HG02678 (cell line): Measurements from ENCODE around the gene INTS6L.
"Not testable (repeated sequence)": the region's sequence is repeated elsewhere in the genome, so short reads cannot be mapped to it uniquely, and the experiment has no call there.

Experiments
- ATAC-seq: cut with Tn5 transposase; IDR thresholded peaks from one replicate; pipeline ENCODE4 v1.9.1; 2021; ENCODE audit warnings: mild to moderate bottlenecking, moderate library complexity; ENCODE audit not compliant: unreplicated experiment

The INTS6L gene

GRCh38 chrX:135522878-135523693 lies 2.6 kb downstream of the INTS6L start:
- no peak for ATAC-seq

GRCh38 chrX:135528254-135528653 lies 7.8 kb downstream of the INTS6L start:
- no peak for ATAC-seq

- ATAC-seq, result no peak
Measured at GRCh38 chrX:135528756-135529155, 8.3 kb downstream of the INTS6L start.

- no peak for ATAC-seq
Measured at GRCh38 chrX:135530097-135530496, 9.6 kb downstream of the INTS6L start.

GRCh38 chrX:135531813-135532212 lies 11.4 kb downstream of the INTS6L start:
- no peak for ATAC-seq

- ATAC-seq, result no peak
Measured at GRCh38 chrX:135535077-135535940, 14.8 kb downstream of the INTS6L start.

- ATAC-seq, result no peak
Measured at GRCh38 chrX:135536877-135537276, 16.4 kb downstream of the INTS6L start.

- no peak for ATAC-seq
Measured at GRCh38 chrX:135541351-135541750, 20.9 kb downstream of the INTS6L start.

GRCh38 chrX:135543172-135543571 lies 22.7 kb downstream of the INTS6L start:
- ATAC-seq, result no peak

- ATAC-seq, result no peak
Measured at GRCh38 chrX:135543924-135544323, 23.5 kb downstream of the INTS6L start.

- peak; percentile 71 for ATAC-seq
Measured at GRCh38 chrX:135544338-135544948, 24.0 kb downstream of the INTS6L start.

- no peak for ATAC-seq
Measured at GRCh38 chrX:135547767-135548166, 27.3 kb downstream of the INTS6L start.

- ATAC-seq, result no peak
Measured at GRCh38 chrX:135549519-135549918, 29.1 kb downstream of the INTS6L start.

- no peak for ATAC-seq
Measured at GRCh38 chrX:135556055-135556454, 35.6 kb downstream of the INTS6L start.

- no peak for ATAC-seq
Measured at GRCh38 chrX:135557344-135557743, 36.9 kb downstream of the INTS6L start.

GRCh38 chrX:135572436-135572835 lies 52.0 kb downstream of the INTS6L start:
- ATAC-seq, result no peak

GRCh38 chrX:135581496-135581895 lies 61.0 kb downstream of the INTS6L start:
- ATAC-seq, result no peak

- no peak for ATAC-seq
Measured at GRCh38 chrX:135585153-135585552, 64.7 kb downstream of the INTS6L start.

GRCh38 chrX:135591871-135592270 lies 71.4 kb downstream of the INTS6L start:
- no peak for ATAC-seq

- not testable (repeated sequence) for ATAC-seq
Measured at GRCh38 chrX:135594049-135594448, 73.6 kb downstream of the INTS6L start.

- ATAC-seq, result not testable (repeated sequence)
Measured at GRCh38 chrX:135594453-135594852, 74.0 kb downstream of the INTS6L start.
